HG03469 (cell line): ENCODE measurements around the gene PLEKHG4B.

Source experiments
- ATAC-seq: cut with Tn5 transposase; IDR thresholded peaks from one replicate; pipeline ENCODE4 v1.9.1; 2021; ENCODE audit warnings: mild to moderate bottlenecking, moderate library complexity, moderate number of reproducible peaks; ENCODE audit not compliant: unreplicated experiment

PLEKHG4B gene

GRCh38 chr5:128446-128845 lies 36.5 kb downstream of the PLEKHG4B start:
- ATAC-seq, result no peak

DNA sequence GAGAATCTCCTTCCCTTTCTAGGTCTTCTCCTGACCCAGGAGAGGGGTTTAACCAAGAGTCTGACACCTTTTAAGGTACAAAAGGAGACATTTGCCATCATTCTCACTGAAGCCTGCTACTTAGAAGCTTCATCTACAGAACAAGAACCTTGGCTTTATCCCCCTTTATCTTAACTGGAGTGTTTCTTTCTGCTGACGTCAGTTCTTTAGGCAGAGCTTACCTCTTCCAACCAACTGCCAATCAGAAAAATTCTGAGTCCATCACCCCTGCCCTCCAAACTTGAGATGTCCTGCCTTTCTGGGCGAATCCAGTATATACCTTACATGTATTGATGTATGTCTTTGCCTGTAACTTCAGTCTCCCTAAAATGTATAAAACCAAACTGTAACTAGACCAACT lies 37.2 kb downstream of the PLEKHG4B start:
- ATAC-seq, result no peak

GRCh38 chr5:129820-130219 lies 37.9 kb downstream of the PLEKHG4B start:
- ATAC-seq, result no peak

DNA sequence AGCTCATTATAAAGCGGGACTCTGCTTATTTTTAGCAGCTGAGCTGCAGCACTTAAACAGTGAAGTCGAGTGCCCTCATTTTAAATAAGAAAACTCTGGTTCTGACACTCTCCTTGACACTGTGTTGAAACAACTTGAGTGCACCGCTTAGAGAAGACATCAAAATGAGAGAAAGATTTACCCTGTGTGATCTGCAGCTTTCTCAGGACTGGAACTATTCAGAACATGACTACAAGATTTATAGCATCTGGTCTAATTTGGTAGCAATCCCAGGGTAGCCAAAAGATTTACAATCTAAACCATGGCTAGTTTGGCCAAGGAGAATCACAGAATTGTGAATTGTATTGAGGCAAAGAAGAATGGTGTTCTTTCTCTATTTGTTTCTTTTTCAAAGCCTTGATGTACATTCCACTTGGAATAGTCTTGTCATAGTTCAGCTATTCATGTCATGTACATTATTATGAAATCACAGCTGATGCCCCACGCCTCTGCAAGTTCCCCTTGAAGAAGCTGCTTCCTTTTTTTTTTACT lies 38.7 kb downstream of the PLEKHG4B start:
- no peak for ATAC-seq

DNA sequence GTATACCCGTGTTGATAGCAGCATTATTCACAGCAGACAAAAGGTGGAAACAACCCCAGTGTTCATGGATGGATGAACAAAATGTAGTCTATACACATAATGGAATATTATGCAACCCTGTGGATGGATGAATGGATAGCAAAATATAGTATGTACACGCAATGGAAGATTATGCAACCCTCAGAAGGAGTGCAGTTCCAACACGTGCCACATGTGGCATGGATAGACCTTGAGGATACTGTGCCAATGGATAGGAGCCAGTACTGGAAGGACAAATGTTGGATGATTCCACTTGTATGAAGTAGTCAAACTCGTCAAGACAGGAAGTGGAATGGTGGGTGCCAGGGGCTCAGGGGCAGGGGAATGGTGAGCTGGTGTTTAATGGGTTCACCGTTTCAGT lies 44.9 kb downstream of the PLEKHG4B start:
- ATAC-seq, result no peak

DNA sequence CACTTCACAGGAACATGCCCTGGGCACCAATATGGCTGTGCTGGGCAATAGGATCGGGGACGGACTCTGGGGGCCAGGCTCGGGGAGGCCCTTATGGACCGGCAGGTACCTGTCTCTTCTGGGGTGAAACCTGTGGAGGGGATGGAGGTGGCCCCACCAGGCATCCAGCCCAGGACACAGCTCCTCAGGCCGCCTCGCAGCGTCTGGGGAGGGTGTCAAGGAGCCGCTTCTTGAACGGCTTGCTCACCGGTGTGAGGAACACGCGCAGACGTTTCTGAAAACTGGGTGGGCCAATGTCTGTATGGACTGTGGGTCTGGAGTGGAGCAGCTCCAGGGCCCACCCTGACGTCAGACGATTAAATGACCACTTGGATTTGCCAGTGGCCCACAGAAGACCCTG lies 45.8 kb downstream of the PLEKHG4B start:
- ATAC-seq, result no peak

GRCh38 chr5:138936-139335 lies 47.0 kb downstream of the PLEKHG4B start:
- no peak for ATAC-seq

- ATAC-seq, result no peak
Measured at GRCh38 chr5:139579-140442, 47.8 kb downstream of the PLEKHG4B start.

DNA sequence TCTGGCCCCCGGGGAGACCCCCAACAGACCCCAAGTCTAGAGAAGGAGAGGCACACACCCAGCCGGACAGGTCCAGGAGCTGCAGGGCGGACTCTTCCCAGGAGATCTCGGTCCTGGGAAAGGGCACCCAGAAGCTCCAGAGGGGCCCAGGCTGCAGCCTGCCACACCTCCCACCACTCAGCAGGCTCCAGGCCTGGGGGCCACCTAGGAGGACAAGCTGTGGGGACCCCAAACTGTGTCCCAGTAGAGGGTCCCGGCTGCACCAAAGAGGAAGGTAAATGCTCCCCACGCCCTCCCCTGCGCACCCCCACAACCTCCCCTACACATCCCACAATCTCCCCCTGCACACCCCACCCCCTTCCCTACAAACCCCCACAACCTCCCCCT lies 48.5 kb downstream of the PLEKHG4B start:
- ATAC-seq, result no peak

GRCh38 chr5:141211-141610 lies 49.2 kb downstream of the PLEKHG4B start:
- ATAC-seq, result no peak

DNA sequence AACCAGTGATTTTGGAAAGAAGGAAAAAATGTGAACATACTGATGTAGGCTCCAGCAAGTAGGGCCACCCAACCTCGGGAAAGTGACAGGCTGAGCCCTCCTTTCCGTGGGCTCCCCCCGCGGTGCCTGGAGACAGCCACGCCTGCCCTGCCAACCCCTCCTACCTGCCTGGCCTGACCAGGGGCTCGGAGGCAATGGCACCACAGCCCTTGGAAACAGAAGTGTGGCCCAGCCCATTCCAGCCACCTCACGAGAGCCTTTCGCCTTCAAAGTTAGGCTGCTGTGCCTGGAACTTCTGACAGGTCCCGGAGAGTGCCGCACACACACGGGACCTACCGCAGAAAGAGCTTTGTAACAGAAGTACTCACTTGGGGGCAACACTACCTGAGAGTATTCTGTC lies 49.8 kb downstream of the PLEKHG4B start:
- ATAC-seq, result no peak

DNA sequence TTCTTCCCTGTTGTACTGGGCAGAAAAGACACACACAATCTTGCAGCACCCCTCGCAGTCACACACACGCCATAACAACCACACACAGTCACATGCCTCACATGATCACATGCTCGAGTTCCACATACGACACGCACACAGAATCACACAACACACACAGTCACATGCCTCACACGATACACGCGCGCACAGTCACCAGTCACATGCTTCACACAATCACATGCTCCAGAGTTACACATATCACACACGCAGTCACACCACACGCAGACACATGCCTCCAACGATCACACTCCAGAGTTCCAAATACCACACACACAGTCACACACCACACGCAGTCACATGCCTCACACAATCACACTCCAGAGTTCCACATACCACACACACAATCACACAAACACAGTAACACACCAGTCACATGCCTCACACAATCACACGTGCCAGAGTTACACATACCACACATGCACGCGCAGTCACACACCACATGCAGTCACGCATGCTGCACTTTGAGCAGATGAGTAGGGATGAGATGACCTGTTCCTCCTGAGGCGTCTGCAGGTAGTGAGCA lies 50.4 kb downstream of the PLEKHG4B start:
- no peak for ATAC-seq

GRCh38 chr5:143041-143440 lies 51.1 kb downstream of the PLEKHG4B start:
- no peak for ATAC-seq

GRCh38 chr5:144941-145340 lies 53.0 kb downstream of the PLEKHG4B start:
- no peak for ATAC-seq

DNA sequence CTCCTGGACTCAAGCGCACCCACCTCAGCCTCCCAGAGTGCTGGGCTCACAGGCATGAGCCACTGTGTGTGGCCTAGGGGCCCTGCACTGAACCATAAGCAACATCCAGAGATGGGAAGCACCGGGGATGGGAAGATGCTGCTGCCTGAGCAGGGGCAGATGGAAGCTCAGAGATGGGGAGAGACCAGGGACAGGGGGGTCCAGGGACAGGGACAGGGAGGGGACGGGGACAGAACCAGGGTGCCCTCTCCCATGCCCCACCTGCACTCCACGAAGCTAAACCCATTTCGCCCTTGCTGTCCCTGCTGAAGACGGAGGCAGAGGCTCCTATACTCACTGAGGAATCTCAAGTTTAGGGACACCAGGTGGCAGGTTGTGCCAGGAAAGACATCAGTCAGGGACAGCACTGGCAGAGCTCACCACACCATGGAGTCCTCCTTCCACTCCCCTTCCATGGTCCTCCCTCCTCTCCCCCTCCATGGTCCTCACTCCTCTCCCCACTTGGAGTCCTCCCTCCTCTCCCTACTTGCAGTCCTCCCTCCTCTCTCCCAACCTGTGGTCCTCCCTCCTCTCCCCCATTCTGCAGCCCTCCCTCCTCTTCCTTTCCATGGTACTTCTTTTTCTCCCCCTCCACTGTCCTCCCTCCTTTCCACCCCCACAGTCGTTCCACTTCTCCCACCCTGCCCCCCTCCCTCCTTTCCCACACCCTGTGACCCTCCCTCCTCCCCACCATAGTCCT lies 53.8 kb downstream of the PLEKHG4B start:
- no peak for ATAC-seq

- ATAC-seq, result no peak
Measured at GRCh38 chr5:147751-148150, 55.8 kb downstream of the PLEKHG4B start.

DNA sequence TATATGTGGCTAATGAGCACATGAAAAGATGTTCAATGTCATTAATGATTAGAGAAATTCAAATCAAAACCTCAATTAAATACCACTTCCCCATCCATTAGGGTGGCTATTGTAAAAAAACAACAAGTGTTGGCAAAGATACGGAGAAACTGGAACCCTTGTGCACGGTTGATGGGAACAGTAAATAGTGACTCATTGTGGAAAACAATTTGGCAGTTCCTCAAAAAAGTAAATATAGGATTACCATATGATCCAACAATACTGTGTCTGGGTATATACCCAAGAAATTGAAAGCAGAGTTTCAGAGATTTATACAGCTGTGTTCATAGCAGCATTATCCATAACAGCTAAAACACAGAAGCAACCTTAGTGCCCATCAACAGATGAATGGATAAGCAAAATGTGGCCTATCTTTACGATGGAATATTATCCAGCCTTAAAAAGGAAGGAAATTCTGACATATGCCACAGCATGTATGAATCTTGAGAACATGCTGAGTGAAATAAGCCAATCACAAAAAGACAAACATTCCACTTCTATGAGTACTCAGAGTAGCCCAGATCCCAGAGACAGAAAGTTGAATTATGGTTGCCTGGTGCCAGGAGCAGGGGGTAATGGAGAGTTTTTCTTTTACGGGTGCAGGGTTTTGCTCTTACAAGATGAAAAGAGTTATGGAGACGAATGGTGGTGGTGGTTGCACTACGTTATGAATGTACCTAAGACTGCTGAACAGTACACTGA lies 57.9 kb downstream of the PLEKHG4B start:
- ATAC-seq, result no peak

GRCh38 chr5:150746-151145 lies 58.8 kb downstream of the PLEKHG4B start:
- ATAC-seq, result no peak

DNA sequence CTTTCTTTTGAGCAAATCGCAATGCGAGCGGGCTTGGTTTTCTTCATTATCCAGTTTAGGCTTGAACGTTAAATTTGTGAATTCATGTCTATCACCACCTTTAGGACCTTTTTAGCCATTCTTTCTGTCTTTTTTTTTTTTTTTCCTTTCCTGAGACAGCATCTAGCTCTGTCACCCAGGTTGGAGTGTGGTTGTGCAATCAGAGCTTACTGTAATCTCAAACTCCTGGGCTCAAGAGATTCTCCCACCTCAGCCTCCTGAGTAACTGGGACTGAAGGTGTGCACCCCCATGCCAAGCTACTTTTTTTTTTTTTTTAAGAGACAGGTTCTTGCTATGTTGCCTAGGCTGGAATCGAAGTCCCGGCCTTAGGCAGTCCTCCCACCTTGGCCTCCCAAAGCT lies 60.1 kb downstream of the PLEKHG4B start:
- no peak for ATAC-seq

- no peak for ATAC-seq
Measured at GRCh38 chr5:153256-153655, 61.3 kb downstream of the PLEKHG4B start.

DNA sequence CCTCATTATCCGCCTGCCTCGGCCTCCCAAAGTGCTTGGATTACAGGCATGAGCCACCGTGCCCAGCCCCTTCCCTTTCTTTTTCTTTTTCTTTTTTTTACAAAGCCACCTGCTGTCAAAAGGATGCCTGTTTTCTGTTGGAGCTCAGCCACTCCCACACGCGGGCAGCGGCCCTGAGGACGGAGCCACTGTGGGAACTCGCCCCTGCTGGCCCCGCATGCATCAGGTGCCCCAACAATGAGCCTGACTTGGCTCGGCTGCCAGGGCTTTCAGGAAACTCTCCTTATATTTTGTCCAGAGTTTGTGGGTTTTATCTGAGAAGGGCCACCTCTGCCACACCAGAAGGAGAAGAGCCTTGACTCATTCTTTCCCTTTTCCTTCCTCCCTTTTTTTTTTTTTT lies 62.3 kb downstream of the PLEKHG4B start:
- ATAC-seq, result no peak
